Ishikawa (cell line): ENCODE measurements around the gene KCNG2.

ENCODE experiments used
- CEBPB ChIP-seq: IDR thresholded peaks from 2 replicates; pipeline ENCODE4 v1.6.1; 2012
- CREB1 ChIP-seq: IDR thresholded peaks from 2 replicates; pipeline ENCODE4 v1.6.1; 2012; ENCODE audit warnings: low read depth
- EGR1 ChIP-seq: IDR thresholded peaks from 2 replicates; pipeline ENCODE4 v1.6.1; 2012
- EP300 ChIP-seq: IDR thresholded peaks from 2 replicates; pipeline ENCODE4 v1.6.1; 2012; ENCODE audit warnings: borderline replicate concordance
- FOXM1 ChIP-seq: IDR thresholded peaks from 2 replicates; pipeline ENCODE4 v1.6.1; 2012; ENCODE audit warnings: low read depth, borderline replicate concordance
- MAX ChIP-seq: IDR thresholded peaks from 2 replicates; pipeline ENCODE4 v1.6.1; 2012
- NFIC ChIP-seq: IDR thresholded peaks from 2 replicates; pipeline ENCODE4 v1.6.1; 2012
- RAD21 ChIP-seq: IDR thresholded peaks from 2 replicates; pipeline ENCODE4 v1.6.1; 2012; ENCODE audit warnings: low read depth
- REST ChIP-seq: IDR thresholded peaks from 2 replicates; pipeline ENCODE4 v1.6.1; 2012; ENCODE audit warnings: low read depth, mild to moderate bottlenecking
- TAF1 ChIP-seq: IDR thresholded peaks from 2 replicates; pipeline ENCODE4 v1.6.1; 2012; ENCODE audit warnings: low read depth, mild to moderate bottlenecking
- TCF12 ChIP-seq: IDR thresholded peaks from 2 replicates; pipeline ENCODE4 v1.6.1; 2012; ENCODE audit warnings: low read depth
- TEAD4 ChIP-seq: IDR thresholded peaks from 2 replicates; pipeline ENCODE4 v1.6.1; 2012
- USF1 ChIP-seq: IDR thresholded peaks from 2 replicates; pipeline ENCODE4 v1.6.1; 2012
- YY1 ChIP-seq: IDR thresholded peaks from 2 replicates; pipeline ENCODE4 v1.6.1; 2012; ENCODE audit warnings: low read depth
- ZBTB7A ChIP-seq: IDR thresholded peaks from 2 replicates; pipeline ENCODE4 v1.6.1; 2012; ENCODE audit warnings: low read depth

The KCNG2 gene

GRCh38 chr18:79760348-79760747 lies 37.4 kb upstream of the KCNG2 start:
- no peak for TF ChIP-seq EP300
- no peak for TF ChIP-seq YY1
- no peak for TF ChIP-seq EGR1
- TF ChIP-seq NFIC = no peak
- TF ChIP-seq CREB1 = no peak

GRCh38 chr18:79760881-79761280 lies 36.9 kb upstream of the KCNG2 start:
- TF ChIP-seq YY1 = no peak
- no peak for TF ChIP-seq ZBTB7A
- no peak for TF ChIP-seq EP300
- TF ChIP-seq REST = no peak
- TF ChIP-seq CREB1 = no peak
- TF ChIP-seq MAX = no peak
- no peak for TF ChIP-seq FOXM1
- no peak for TF ChIP-seq USF1
- no peak for TF ChIP-seq RAD21
- TF ChIP-seq TAF1 = no peak

- no peak for TF ChIP-seq CEBPB
- no peak for TF ChIP-seq TEAD4
- no peak for TF ChIP-seq TAF1
- TF ChIP-seq FOXM1 = no peak
- no peak for TF ChIP-seq RAD21
- TF ChIP-seq MAX = no peak
- TF ChIP-seq REST = no peak
- no peak for TF ChIP-seq ZBTB7A
- TF ChIP-seq EGR1 = no peak
- TF ChIP-seq TCF12 = no peak
- TF ChIP-seq EP300 = no peak
- no peak for TF ChIP-seq YY1
- TF ChIP-seq USF1 = no peak
- no peak for TF ChIP-seq NFIC
- no peak for TF ChIP-seq CREB1
Observed at GRCh38 chr18:79763407-79763806, 34.3 kb upstream of the KCNG2 start.

- no peak for TF ChIP-seq EGR1
- TF ChIP-seq ZBTB7A = no peak
- no peak for TF ChIP-seq MAX
- TF ChIP-seq CEBPB = no peak
- TF ChIP-seq USF1 = no peak
- no peak for TF ChIP-seq REST
- TF ChIP-seq CREB1 = no peak
- no peak for TF ChIP-seq RAD21
- TF ChIP-seq EP300 = no peak
- TF ChIP-seq YY1 = no peak
- TF ChIP-seq FOXM1 = no peak
- TF ChIP-seq TEAD4 = no peak
- TF ChIP-seq NFIC = no peak
- TF ChIP-seq TAF1 = no peak
- no peak for TF ChIP-seq TCF12
Observed at GRCh38 chr18:79764131-79764530, 33.6 kb upstream of the KCNG2 start.
